ENCODE measurements around the gene CASP10.
"Not testable (repeated sequence)": the region's sequence is repeated elsewhere in the genome, so short reads cannot be mapped to it uniquely, and the experiment has no call there.

The CASP10 gene

DNA sequence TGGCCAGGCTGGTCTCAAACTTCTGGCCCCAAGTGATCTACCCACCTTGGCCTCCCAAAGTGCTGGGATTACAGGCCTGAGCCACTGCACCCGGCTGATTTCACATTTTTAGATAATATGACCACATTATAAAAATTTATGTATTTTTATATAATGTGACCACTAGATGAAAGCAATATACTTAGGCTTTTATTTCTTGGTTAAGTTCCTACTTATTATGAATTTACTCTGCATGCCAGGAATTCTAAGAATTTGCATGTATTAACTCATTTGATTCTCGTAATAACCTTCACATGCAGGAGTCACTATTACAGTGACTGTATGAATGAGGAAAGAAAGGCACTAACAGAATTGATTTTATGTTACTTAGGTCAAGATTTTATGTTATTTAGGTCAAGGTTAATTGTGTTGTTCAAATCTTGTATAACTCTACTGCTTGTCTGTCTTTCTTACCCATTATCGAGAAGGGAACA lies 51.8 kb downstream of the CASP10 start:
- H3K4me1 ChIP-seq, result peaks cover 0 to 33% (median 13%) of the 10 kb centered on the region in 4 donors

DNA sequence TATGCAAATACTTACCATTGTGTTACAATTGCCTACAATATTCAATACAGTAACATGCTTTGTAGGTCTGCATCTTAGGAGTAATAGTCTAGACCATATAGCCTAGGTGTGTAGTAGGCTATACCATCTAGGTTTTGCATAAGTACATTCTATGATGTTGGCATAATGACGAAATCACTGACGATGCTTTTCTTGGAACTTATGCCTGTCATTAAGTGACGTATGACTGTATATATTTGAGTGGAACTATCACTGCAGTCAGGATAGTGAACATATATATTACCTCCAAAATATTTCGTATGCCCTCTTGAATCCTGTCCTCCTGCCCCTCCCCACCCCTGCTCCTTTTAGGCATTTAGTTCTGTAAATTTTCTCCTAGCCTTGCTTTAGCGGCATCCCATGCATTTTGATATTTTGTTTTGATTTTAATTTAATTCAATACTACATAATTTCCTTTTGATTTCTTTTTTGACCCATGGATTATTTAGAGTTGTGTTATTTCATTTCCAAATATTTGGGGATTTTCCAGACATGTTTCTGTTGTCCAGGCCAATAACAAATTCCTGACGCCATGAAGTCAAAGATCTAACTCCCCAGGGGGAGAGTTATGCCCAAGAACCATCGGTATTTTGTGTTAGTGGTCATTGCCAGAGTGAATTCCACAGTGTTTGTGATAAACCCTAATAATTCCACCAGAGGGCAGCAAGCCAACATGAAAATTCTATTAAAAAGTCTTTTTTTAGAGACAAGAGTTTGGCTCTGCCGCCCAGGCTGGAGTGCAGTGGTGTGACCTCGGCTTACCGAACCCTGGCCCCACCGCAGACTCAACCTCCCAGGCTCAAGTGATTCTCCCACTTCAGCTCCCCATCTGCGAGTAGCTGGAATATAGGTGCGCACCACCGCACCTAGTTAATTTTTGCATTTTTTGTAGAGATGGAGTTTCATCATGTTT lies 53.2 kb downstream of the CASP10 start:
- Histone ChIP-seq H3K27me3 (no peaks in the 10 kb centered on the region), H3K4me3 (peak overlapping the region; percentile 9 to 25), H3K4me1 (peaks cover 0 to 33% (median 13%) of the 10 kb centered on the region in 4 donors), H3K9me3 (no peaks in the 10 kb centered on the region), H3K36me3 (no peaks in the 10 kb centered on the region), H3K27ac (peak overlapping the region; percentile 23 to 50)
- intact Hi-C loops (cut with DNase I; ENCODE audit: low total_unique reads), result loop anchor here (5.0 kb wide), 1 partner anchor 126 kb away; no protein-coding TSS in a partner anchor
- TF ChIP-seq, protein P1, sequence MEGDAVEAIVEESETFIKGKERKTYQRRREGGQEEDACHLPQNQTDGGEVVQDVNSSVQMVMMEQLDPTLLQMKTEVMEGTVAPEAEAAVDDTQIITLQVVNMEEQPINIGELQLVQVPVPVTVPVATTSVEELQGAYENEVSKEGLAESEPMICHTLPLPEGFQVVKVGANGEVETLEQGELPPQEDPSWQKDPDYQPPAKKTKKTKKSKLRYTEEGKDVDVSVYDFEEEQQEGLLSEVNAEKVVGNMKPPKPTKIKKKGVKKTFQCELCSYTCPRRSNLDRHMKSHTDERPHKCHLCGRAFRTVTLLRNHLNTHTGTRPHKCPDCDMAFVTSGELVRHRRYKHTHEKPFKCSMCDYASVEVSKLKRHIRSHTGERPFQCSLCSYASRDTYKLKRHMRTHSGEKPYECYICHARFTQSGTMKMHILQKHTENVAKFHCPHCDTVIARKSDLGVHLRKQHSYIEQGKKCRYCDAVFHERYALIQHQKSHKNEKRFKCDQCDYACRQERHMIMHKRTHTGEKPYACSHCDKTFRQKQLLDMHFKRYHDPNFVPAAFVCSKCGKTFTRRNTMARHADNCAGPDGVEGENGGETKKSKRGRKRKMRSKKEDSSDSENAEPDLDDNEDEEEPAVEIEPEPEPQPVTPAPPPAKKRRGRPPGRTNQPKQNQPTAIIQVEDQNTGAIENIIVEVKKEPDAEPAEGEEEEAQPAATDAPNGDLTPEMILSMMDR (IDR thresholded peaks at IDR 0.05), result peak; percentile 62 to 76
- DNase-seq, result peak; percentile 63 to 75

More for the DNA sequence above, 51.8 kb downstream of the CASP10 start:
- Histone ChIP-seq H3K27ac (no peak overlapping the region), H3K4me3 (no peak overlapping the region), H3K9me3 (no peaks in the 10 kb centered on the region), H3K36me3 (no peaks in the 10 kb centered on the region), H3K27me3 (no peaks in the 10 kb centered on the region)
- DNase-seq, result no peak
- intact Hi-C loops (cut with DNase I; ENCODE audit: low total_unique reads), result loop anchor here (5.0 kb wide), 1 partner anchor 128 kb away; no protein-coding TSS in a partner anchor
- TF ChIP-seq, protein P1 (IDR thresholded peaks at IDR 0.05), result no peak

GRCh38 chr2:201237486-201238123 lies 54.7 kb downstream of the CASP10 start:
- Histone ChIP-seq H3K36me3 (no peaks in the 10 kb centered on the region), H3K4me1 (peaks cover 0 to 26% (median 10%) of the 10 kb centered on the region in 4 donors), H3K27me3 (no peaks in the 10 kb centered on the region), H3K27ac (peak overlapping the region in 1 of 2 donors; percentile 50), H3K9me3 (no peaks in the 10 kb centered on the region), H3K4me3 (no peak overlapping the region)
- TF ChIP-seq, protein P1 (IDR thresholded peaks at IDR 0.05), result no peak
- intact Hi-C loops (cut with DNase I; ENCODE audit: low total_unique reads), result loop anchor here (5.0 kb wide), 1 partner anchor 125 kb away; no protein-coding TSS in a partner anchor
- DNase-seq, result no peak

- peak; percentile 84 to 88 for DNase-seq
- H3K4me3 ChIP-seq, H3K36me3 ChIP-seq, H3K9me3 ChIP-seq, H3K27me3 ChIP-seq: not testable (repeated sequence)
- peak overlapping the region; percentile 25 to 26 for H3K27ac ChIP-seq
- intact Hi-C loops (cut with DNase I; ENCODE audit: low total_unique reads), result loop anchor here (5.0 kb wide), 1 partner anchor 123 kb away; no protein-coding TSS in a partner anchor
- peaks cover 0 to 25% (median 8%) of the 10 kb centered on the region in 4 donors for H3K4me1 ChIP-seq
These were observed 56.4 kb downstream of the CASP10 start for GRCh38 chr2:201239167-201239935.

DNA sequence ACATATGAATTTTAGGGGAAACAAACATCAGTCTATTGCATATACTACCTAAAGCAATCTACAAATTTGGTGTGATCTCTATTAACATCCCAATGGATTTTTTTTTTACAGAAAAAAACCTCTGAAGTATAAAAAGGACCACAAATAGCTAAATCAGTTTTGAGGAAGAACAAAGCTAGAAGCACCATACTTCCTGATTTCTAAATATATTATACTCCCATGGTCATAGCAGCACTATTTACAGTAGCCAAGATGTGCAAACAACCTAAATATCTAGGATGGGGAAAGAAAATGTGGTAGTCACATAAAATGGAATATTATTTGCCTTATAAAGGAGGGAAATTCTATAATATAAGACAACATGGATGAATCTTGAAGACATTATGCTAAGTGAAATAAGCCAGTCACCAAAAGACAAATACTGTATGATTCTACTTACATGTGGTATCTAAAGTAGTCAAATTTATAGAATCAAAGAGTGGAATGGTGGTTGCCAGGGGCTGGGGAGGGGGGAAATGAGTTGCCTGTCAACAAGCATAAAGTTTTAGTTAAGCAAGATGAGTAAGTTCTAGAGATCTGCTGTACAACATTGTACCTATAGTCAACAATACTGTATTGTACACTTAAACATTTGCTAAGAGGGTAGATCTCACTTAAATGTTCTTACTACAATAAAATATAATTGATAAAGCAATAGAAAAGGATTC lies 59.8 kb downstream of the CASP10 start:
- Histone ChIP-seq H3K27me3 (no peaks in the 10 kb centered on the region), H3K9me3 (no peaks in the 10 kb centered on the region), H3K4me1 (peaks cover 0 to 4% (median 0%) of the 10 kb centered on the region in 4 donors), H3K27ac (no peak overlapping the region), H3K4me3 (no peak overlapping the region), H3K36me3 (no peaks in the 10 kb centered on the region)
- no peak for DNase-seq
- intact Hi-C loops (cut with DNase I; ENCODE audit: low total_unique reads), result loop anchor here (10.0 kb wide), 1 partner anchor 382 kb away; no protein-coding TSS in a partner anchor
- TF ChIP-seq, protein P1 (IDR thresholded peaks at IDR 0.05), result no peak
